Measurements from ENCODE around the gene GTF3C1. TPM values are rescaled to one million over a fixed set of nuclear protein-coding genes. Genes with fewer than 3 reads are reported as not detected.

The GTF3C1 gene
- total RNA-seq, result 10 to 100 TPM; 46.6 to 68.6 (median 59.6) TPM
- 10 to 100 TPM; 28.8 to 49.9 (median 48.9) TPM for polyA plus RNA-seq
- long read RNA-seq, donor 1, full-length matches to known transcripts, result 8 of 15 reads
- long read RNA-seq, donor 1, partial matches to known transcripts, result 7 of 15 reads
- long read RNA-seq, donor 1, other reads (novel, unspliced or antisense), result 0 of 15 reads
- long read RNA-seq, donor 2, transcript GTF3C1-205 (1 exons, 2,798 nt), result major isoform, 5 of 5 reads
- long read RNA-seq, donor 2, partial matches to known transcripts, result 0 of 5 reads
- long read RNA-seq, donor 2, other reads (novel, unspliced or antisense), result 0 of 5 reads

GRCh38 chr16:27549746-27550581 lies at the start of gene GTF3C1, which contains the start of gene KATNIP:
TSS of gene GTF3C1 (minus strand) at chr16:27549913. CDS start at chr16:27549890, 23 bp downstream.
TSS of gene KATNIP (plus strand) at chr16:27550144. CDS start at chr16:27550171, 27 bp downstream.
- peak; percentile 100 for DNase-seq
- intact Hi-C loops (cut with DNase I; ENCODE audit: low total_unique reads), result no loop called here
- 0 to 1% (median 0%) methylated on average over 28 to 59 of the region's 59 CpGs for WGBS, 5 donors
- no peaks in the 10 kb centered on the region for H3K9me3 ChIP-seq
- TF ChIP-seq POLR2A (IDR thresholded peaks at IDR 0.05) (peak in 2 of 3 donors; percentile 25 to 92), POLR2AphosphoS5 (IDR thresholded peaks at IDR 0.05) (peak; percentile 92 to 96 (median 96)), CTCF (IDR thresholded peaks at IDR 0.05 in 8 of 11, conservative IDR thresholded peaks at IDR 0.05 in 3 of 11) (peak in 1 of 11 experiments; percentile 29)
- peaks cover 10 to 47% (median 38%) of the 10 kb centered on the region in 6 donors for H3K4me1 ChIP-seq
- no peaks in the 10 kb centered on the region for H3K27me3 ChIP-seq (replicated peaks in 1 of 7)
- H3K36me3 ChIP-seq, result peaks cover 0 to 12% (median 7%) of the 10 kb centered on the region in 6 donors
- peak within 1 kb of the TSS; percentile 51 to 92 (median 81) for H3K27ac ChIP-seq
- peak within 1 kb of the TSS; percentile 65 to 98 (median 82) for H3K4me3 ChIP-seq

GRCh38 chr16:27598931-27599565 lies 49.3 kb upstream of the GTF3C1 start:
- peaks cover 0 to 14% (median 0%) of the 10 kb centered on the region in 6 donors for H3K36me3 ChIP-seq
- 80 to 85% (median 81%) methylated on average over 9 to 10 of the region's 10 CpGs for WGBS, 5 donors
- TF ChIP-seq POLR2AphosphoS5 (IDR thresholded peaks at IDR 0.05), result no peak
- TF ChIP-seq CTCF (IDR thresholded peaks at IDR 0.05 in 8 of 11, conservative IDR thresholded peaks at IDR 0.05 in 3 of 11), result no peak
- TF ChIP-seq POLR2A (IDR thresholded peaks at IDR 0.05), result no peak
- no peak overlapping the region for H3K4me3 ChIP-seq
- no peak overlapping the region for H3K27ac ChIP-seq
- H3K27me3 ChIP-seq (replicated peaks in 1 of 7), result no peaks in the 10 kb centered on the region
- intact Hi-C loops (cut with DNase I; ENCODE audit: low total_unique reads), result no loop called here
- no peak for DNase-seq
- H3K9me3 ChIP-seq, result no peaks in the 10 kb centered on the region
- H3K4me1 ChIP-seq, result no peaks in the 10 kb centered on the region

GRCh38 chr16:27598220-27598619 lies 48.5 kb upstream of the GTF3C1 start:
- Histone ChIP-seq H3K9me3 (no peaks in the 10 kb centered on the region), H3K27me3 (replicated peaks in 1 of 7) (no peaks in the 10 kb centered on the region), H3K4me3 (no peak overlapping the region), H3K27ac (no peak overlapping the region), H3K36me3 (peaks cover 0 to 21% (median 0%) of the 10 kb centered on the region in 6 donors), H3K4me1 (no peaks in the 10 kb centered on the region)
- intact Hi-C loops (cut with DNase I; ENCODE audit: low total_unique reads), result no loop called here
- 91 to 97% (median 92%) methylated on average over 6 of the region's 6 CpGs for WGBS, 5 donors
- TF ChIP-seq POLR2AphosphoS5 (IDR thresholded peaks at IDR 0.05) (no peak), POLR2A (IDR thresholded peaks at IDR 0.05) (no peak), CTCF (IDR thresholded peaks at IDR 0.05 in 8 of 11, conservative IDR thresholded peaks at IDR 0.05 in 3 of 11) (no peak)
- no peak for DNase-seq
